Keratinocyte (primary cell): Measurements from ENCODE around the gene B3GALT6. TPM values are rescaled to one million over a fixed set of nuclear protein-coding genes. Genes with fewer than 3 reads are reported as not detected.

Source experiments
- DNase-seq: peaks from one replicate; pipeline ENCODE4 v3.0.0-alpha.2; 2011; ENCODE audit warnings: low read depth, missing footprints, low spot score
- FAIRE-seq: peaks from 2 replicates; lab custom pipeline; 2011; peaks lifted over from hg19 to GRCh38; lab: Jason Lieb, UNC
- H2AFZ ChIP-seq: 2 replicates; pipeline ENCODE4 v1.6.0; 2012; ENCODE audit warnings: low read length, control low read depth, inconsistent platforms; ENCODE audit not compliant: control insufficient read depth
- H3K27ac ChIP-seq: 2 replicates; pipeline ENCODE4 v1.5.1; 2011; ENCODE audit warnings: low read length; ENCODE audit not compliant: control insufficient read depth, insufficient read depth
- H3K27me3 ChIP-seq: 3 replicates; pipeline ENCODE4 v1.6.0; 2011; ENCODE audit warnings: low read length; ENCODE audit not compliant: control insufficient read depth, insufficient read depth; ENCODE audit errors: extremely low read depth
- H3K36me3 ChIP-seq, 2 experiments: 2 replicates in 1 of 2; 3 replicates in 1 of 2; pipeline ENCODE4 v1.5.1; 2011; ENCODE audit warnings: low read length in 2 of 2, mild to moderate bottlenecking in 1 of 2; ENCODE audit not compliant: control insufficient read depth in 2 of 2, insufficient read depth in 2 of 2; ENCODE audit errors: extremely low read depth in 1 of 2
- H3K4me1 ChIP-seq: 3 replicates; pipeline ENCODE4 v1.5.1; 2011; ENCODE audit warnings: low read length; ENCODE audit not compliant: control insufficient read depth, insufficient read depth; ENCODE audit errors: extremely low read depth
- H3K4me2 ChIP-seq: 3 replicates; pipeline ENCODE4 v1.6.0; 2011; ENCODE audit warnings: low read depth, low read length; ENCODE audit not compliant: control insufficient read depth, insufficient read depth; ENCODE audit errors: extremely low read depth
- H3K4me3 ChIP-seq, 3 experiments: fragments of 200-600 bp in 1 of 3; sonication (generic) in 1 of 3; 2 replicates in 2 of 3; 3 replicates in 1 of 3; pipeline ENCODE4 v1.5.1; 2011 to 2016; ENCODE audit warnings: low read length in 3 of 3, mild to moderate bottlenecking in 3 of 3, control low read depth in 2 of 3, inconsistent platforms in 1 of 3, low read depth in 1 of 3, mixed read lengths in 1 of 3, mixed run types in 1 of 3, moderate library complexity in 1 of 3; ENCODE audit not compliant: control insufficient read depth in 2 of 3, insufficient read depth in 2 of 3; ENCODE audit errors: extremely low read depth in 1 of 3
- H3K79me2 ChIP-seq: 2 replicates; pipeline ENCODE4 v1.6.0; 2012; ENCODE audit warnings: low read length; ENCODE audit not compliant: control insufficient read depth, insufficient read depth
- H3K9ac ChIP-seq: 3 replicates; pipeline ENCODE4 v1.6.0; 2011; ENCODE audit warnings: low read length; ENCODE audit not compliant: control insufficient read depth, insufficient read depth; ENCODE audit errors: extremely low read depth
- H3K9me1 ChIP-seq: 3 replicates; pipeline ENCODE4 v1.6.0; 2011; ENCODE audit warnings: low read length; ENCODE audit not compliant: control insufficient read depth, insufficient read depth; ENCODE audit errors: extremely low read depth
- H3K9me3 ChIP-seq: 2 replicates; pipeline ENCODE4 v1.5.1; 2012; ENCODE audit warnings: low read depth, low read length; ENCODE audit not compliant: control insufficient read depth
- H4K20me1 ChIP-seq: 3 replicates; pipeline ENCODE4 v1.6.0; 2011; ENCODE audit warnings: low read length; ENCODE audit not compliant: control insufficient read depth, insufficient read depth; ENCODE audit errors: extremely low read depth
- EZH2 ChIP-seq: IDR thresholded peaks from one replicate; pipeline ENCODE4 v1.6.1; 2012; ENCODE audit warnings: inconsistent platforms, mild to moderate bottlenecking, low read length, moderate library complexity
- dilution Hi-C: fragments of 300-500 bp; cut with MboI; formaldehyde crosslinking; loops from one replicate; pipeline ENCODE4 v1.7.0; 2020; ENCODE audit warnings: low sequenced_read_pairs; ENCODE audit not compliant: extremely low pct_ligation_motif_present
- polyA plus RNA-seq, 5 experiments: library from polyadenylated mRNA; depleted of rRNA in 3 of 5; stranded (reverse) in 3 of 5; stranded (forward) in 1 of 5; unstranded in 1 of 5; fragments of >200 nt; gene quantifications; 1 replicate in 1 of 5; 2 replicates in 3 of 5; 3 replicates in 1 of 5; pipeline versions ENCODE4 v1.2.1 to v1.2.3, GENCODE V29; 2011 to 2012; ENCODE audit warnings: missing spikeins in 2 of 5, low read depth in 1 of 5, low replicate concordance in 1 of 5
- TF ChIP-seq, protein P1 (sequence below), 3 experiments: IDR thresholded peaks in 1 of 3; conservative IDR thresholded peaks in 1 of 3; optimal IDR thresholded peaks in 1 of 3; 2 replicates in 2 of 3; 3 replicates in 1 of 3; pipeline versions ENCODE3 to v1.5.1; 2011; ENCODE audit warnings: low read length in 3 of 3, mild to moderate bottlenecking in 3 of 3, moderate library complexity in 2 of 3, control low read depth in 1 of 3, inconsistent platforms in 1 of 3; ENCODE audit not compliant: insufficient read depth in 2 of 3; ENCODE audit errors: extremely low read depth in 1 of 3

B3GALT6 gene
- polyA plus RNA-seq, 1 donor (not counting 4 experiments of a cell fraction or from before 2014, with no cell fraction given), result 6.8 TPM

DNA sequence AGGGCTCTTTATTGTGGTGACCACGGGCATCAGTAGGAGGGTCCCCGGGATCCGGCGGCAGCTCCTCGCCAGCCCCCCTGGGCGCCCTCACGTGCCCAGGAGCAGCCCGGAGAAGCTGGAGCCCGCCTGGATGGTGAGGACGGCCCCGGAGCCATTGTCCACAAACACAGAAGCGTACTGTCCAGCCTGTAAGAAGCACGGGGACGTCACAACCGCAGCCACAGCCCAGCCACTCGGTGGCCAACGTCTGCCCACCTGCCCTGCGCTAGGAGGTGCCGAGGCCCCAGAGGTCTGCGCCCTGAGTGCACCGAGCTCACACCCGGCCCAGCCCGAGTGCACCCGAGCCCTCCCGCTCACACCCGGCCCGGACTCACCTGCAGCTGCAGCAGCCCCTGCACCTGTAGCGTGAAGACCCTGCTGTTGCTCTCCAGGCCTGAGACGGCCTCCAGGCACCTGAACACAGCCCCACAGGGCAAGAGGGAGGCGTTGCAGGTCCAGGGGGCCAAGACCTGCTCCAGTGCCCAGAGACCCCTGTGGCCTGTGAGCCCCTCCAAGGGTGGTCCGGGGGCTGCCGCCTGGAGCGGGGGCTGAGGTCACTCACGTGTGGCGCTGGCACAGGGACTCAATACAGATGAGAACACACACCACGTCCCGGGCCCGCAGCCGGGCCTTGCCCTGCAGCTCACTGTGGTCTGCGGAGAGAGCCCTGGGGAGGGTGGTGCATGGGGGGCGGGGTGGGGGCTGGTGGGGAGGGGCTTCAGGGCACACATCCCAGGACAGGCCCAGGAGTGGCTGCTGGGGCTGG lies 10.6 kb downstream of the B3GALT6 start:
- Histone ChIP-seq H3K79me2 (no peaks in the 10 kb centered on the region), H3K27ac (no peak overlapping the region), H2AFZ (no peak overlapping the region), H3K27me3 (peaks cover 20% of the 10 kb centered on the region), H3K4me3 (no peak overlapping the region), H3K4me1 (peaks cover 15% of the 10 kb centered on the region), H4K20me1 (no peaks in the 10 kb centered on the region), H3K9me1 (no peaks in the 10 kb centered on the region), H3K9me3 (no peaks in the 10 kb centered on the region), H3K36me3 (no peaks in the 10 kb centered on the region), H3K4me2 (no peak overlapping the region), H3K9ac (no peak overlapping the region)
- TF ChIP-seq, protein P1, sequence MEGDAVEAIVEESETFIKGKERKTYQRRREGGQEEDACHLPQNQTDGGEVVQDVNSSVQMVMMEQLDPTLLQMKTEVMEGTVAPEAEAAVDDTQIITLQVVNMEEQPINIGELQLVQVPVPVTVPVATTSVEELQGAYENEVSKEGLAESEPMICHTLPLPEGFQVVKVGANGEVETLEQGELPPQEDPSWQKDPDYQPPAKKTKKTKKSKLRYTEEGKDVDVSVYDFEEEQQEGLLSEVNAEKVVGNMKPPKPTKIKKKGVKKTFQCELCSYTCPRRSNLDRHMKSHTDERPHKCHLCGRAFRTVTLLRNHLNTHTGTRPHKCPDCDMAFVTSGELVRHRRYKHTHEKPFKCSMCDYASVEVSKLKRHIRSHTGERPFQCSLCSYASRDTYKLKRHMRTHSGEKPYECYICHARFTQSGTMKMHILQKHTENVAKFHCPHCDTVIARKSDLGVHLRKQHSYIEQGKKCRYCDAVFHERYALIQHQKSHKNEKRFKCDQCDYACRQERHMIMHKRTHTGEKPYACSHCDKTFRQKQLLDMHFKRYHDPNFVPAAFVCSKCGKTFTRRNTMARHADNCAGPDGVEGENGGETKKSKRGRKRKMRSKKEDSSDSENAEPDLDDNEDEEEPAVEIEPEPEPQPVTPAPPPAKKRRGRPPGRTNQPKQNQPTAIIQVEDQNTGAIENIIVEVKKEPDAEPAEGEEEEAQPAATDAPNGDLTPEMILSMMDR (optimal IDR thresholded peaks at IDR 0.05 in 1 of 3, IDR thresholded peaks at IDR 0.05 in 1 of 3, conservative IDR thresholded peaks at IDR 0.05 in 1 of 3; ENCODE audit: extremely low read depth in 1 of 3, insufficient read depth in 2 of 3, low read length in 3 of 3), result no peak
- no peak for TF ChIP-seq EZH2
- dilution Hi-C loops, result no loop called here
- no peak for DNase-seq
- no peak for FAIRE-seq

DNA sequence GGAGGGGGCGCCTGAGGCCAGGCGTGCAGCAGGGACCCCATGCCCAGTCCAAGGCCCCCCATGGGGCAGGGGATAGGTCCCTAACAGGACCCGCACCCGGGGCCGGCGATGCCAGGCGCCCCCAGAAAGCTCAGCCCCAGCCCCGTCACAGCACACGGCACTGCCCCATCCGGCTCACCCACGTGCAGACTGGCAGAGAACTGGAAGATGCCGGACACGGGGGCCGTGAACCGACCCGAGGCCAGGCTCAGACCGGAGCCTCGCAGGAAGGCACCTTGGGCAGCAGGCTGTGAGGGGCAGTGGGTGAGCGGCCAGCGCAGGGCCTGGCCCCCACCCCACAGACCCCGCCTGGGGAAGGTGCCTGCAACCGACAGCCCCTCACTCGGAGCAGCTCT lies 11.2 kb downstream of the B3GALT6 start:
- Histone ChIP-seq H3K4me2 (no peak overlapping the region), H4K20me1 (no peaks in the 10 kb centered on the region), H3K4me1 (peaks cover 10% of the 10 kb centered on the region), H3K9ac (no peak overlapping the region), H3K36me3 (no peaks in the 10 kb centered on the region), H3K27ac (no peak overlapping the region), H3K4me3 (no peak overlapping the region), H3K27me3 (peaks cover 20% of the 10 kb centered on the region), H3K79me2 (no peaks in the 10 kb centered on the region), H3K9me1 (no peaks in the 10 kb centered on the region), H3K9me3 (no peaks in the 10 kb centered on the region), H2AFZ (no peak overlapping the region)
- TF ChIP-seq, protein P1 (optimal IDR thresholded peaks at IDR 0.05 in 1 of 3, IDR thresholded peaks at IDR 0.05 in 1 of 3, conservative IDR thresholded peaks at IDR 0.05 in 1 of 3; ENCODE audit: extremely low read depth in 1 of 3, insufficient read depth in 2 of 3, low read length in 3 of 3), result no peak
- TF ChIP-seq EZH2, result no peak
- no peak for FAIRE-seq
- no peak for DNase-seq
- dilution Hi-C loops, result no loop called here
